SK-N-SH treated with all-trans-retinoic acid at 6 μM for 48 hours (cell line): ENCODE results near the gene HTT.

Source experiments
- CSDC2 ChIP-seq: fragments of 250-450 bp; sonication (Bioruptor Pico); IDR thresholded peaks from 2 replicates; pipeline ENCODE4 v1.5.0; 2020; ENCODE audit warnings: mild to moderate bottlenecking, moderate library complexity
- ZNF565 ChIP-seq: fragments of 450-650 bp; formaldehyde crosslinking; conservative IDR thresholded peaks from 2 replicates; pipeline ENCODE4 v1.5.0; 2020; ENCODE audit warnings: low read depth, mild to moderate bottlenecking, moderate library complexity

DNA sequence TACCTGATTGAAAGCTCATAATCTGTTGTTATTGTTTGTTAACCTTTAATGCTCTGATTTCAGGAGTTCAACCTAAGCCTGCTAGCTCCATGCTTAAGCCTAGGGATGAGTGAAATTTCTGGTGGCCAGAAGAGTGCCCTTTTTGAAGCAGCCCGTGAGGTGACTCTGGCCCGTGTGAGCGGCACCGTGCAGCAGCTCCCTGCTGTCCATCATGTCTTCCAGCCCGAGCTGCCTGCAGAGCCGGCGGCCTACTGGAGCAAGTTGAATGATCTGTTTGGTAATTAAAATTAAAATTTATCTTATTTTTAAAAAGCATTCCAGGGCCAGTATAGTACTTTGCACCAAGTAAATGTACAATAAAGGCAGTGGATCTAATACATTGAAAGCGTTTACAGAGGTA, 137.4 kb downstream of the HTT start:
- no peak for TF ChIP-seq CSDC2 (CRISPR knock-in tag)
- TF ChIP-seq ZNF565 (CRISPR knock-in tag): no peak
